Liver (tissue), 9 donors: ENCODE results near the gene TGIF2. TPM values are rescaled to one million over a fixed set of nuclear protein-coding genes. Genes with fewer than 3 reads are reported as not detected.

Source experiments
- DNase-seq: peaks from one replicate; pipeline ENCODE4 v3.0.0-alpha.2; 2017; ENCODE audit warnings: low spot score
- H3K27ac ChIP-seq, 2 donors: one replicate each; pipeline ENCODE4 v1.7.0; 2013; ENCODE audit warnings: inconsistent platforms in 2 of 2, low read length in 2 of 2, control low read depth in 1 of 2, low read depth in 1 of 2, mild to moderate bottlenecking in 1 of 2
- H3K27me3 ChIP-seq, 4 donors: one replicate each; pipeline versions ENCODE4 v1.6.1 to v1.7.0; 2013; ENCODE audit warnings: low read length in 3 of 4, inconsistent platforms in 1 of 4, mild to moderate bottlenecking in 1 of 4, moderate library complexity in 1 of 4; ENCODE audit not compliant: control insufficient read depth in 4 of 4, insufficient read depth in 4 of 4
- H3K36me3 ChIP-seq, 4 donors: one replicate each; pipeline versions ENCODE4 v1.6.1 to v1.7.0; 2013; ENCODE audit warnings: low read length in 3 of 4, mild to moderate bottlenecking in 3 of 4, low read depth in 1 of 4, moderate library complexity in 1 of 4; ENCODE audit not compliant: control insufficient read depth in 4 of 4, insufficient read depth in 3 of 4
- H3K4me1 ChIP-seq, 4 donors: one replicate each; pipeline versions ENCODE4 v1.6.1 to v1.7.0; 2013; ENCODE audit warnings: low read length in 3 of 4, mild to moderate bottlenecking in 3 of 4, moderate library complexity in 1 of 4; ENCODE audit not compliant: control insufficient read depth in 4 of 4, insufficient read depth in 4 of 4
- H3K4me3 ChIP-seq, 3 donors: one replicate each; pipeline versions ENCODE4 v1.6.1 to v1.7.0; 2013; ENCODE audit warnings: low read length in 3 of 3, control low read depth in 1 of 3, low read depth in 1 of 3, mild to moderate bottlenecking in 1 of 3
- H3K9ac ChIP-seq, 2 donors: one replicate each; pipeline ENCODE4 v1.7.0; 2013; ENCODE audit warnings: low read length in 2 of 2, mild to moderate bottlenecking in 2 of 2, moderate library complexity in 2 of 2, control low read depth in 1 of 2, low read depth in 1 of 2
- H3K9me3 ChIP-seq, 4 donors: one replicate each; pipeline versions ENCODE4 v1.6.1 to v1.7.0; 2013; ENCODE audit warnings: low read length in 3 of 4; ENCODE audit not compliant: control insufficient read depth in 4 of 4
- EGR1 ChIP-seq, 2 donors: IDR thresholded peaks; 2 replicates each; pipeline ENCODE4 v1.6.1; 2016 to 2018; ENCODE audit warnings: antibody characterized with exemption in 2 of 2, low read depth in 2 of 2
- FOXA1 ChIP-seq: IDR thresholded peaks from 2 replicates; pipeline ENCODE4 v1.6.1; 2016; ENCODE audit warnings: antibody characterized with exemption
- FOXA2 ChIP-seq: IDR thresholded peaks from 2 replicates; pipeline ENCODE4 v1.6.1; 2016; ENCODE audit warnings: antibody characterized with exemption
- GABPA ChIP-seq, 2 donors: IDR thresholded peaks in 1 of 2; conservative IDR thresholded peaks in 1 of 2; 2 replicates each; pipeline ENCODE4 v1.6.1; 2016; ENCODE audit warnings: antibody characterized with exemption in 2 of 2, mild to moderate bottlenecking in 1 of 2, moderate library complexity in 1 of 2
- HNF4A ChIP-seq, 2 donors: conservative IDR thresholded peaks; 2 replicates each; pipeline ENCODE4 v1.6.1; 2016; ENCODE audit warnings: antibody characterized with exemption in 2 of 2, mild to moderate bottlenecking in 2 of 2
- HNF4G ChIP-seq: IDR thresholded peaks from 2 replicates; pipeline ENCODE4 v1.6.1; 2016; ENCODE audit warnings: antibody characterized with exemption
- JUND ChIP-seq, 2 donors: IDR thresholded peaks; 2 replicates each; pipeline ENCODE4 v1.6.1; 2016; ENCODE audit warnings: antibody characterized with exemption in 2 of 2
- NR2F2 ChIP-seq: IDR thresholded peaks from 2 replicates; pipeline ENCODE4 v1.6.1; 2016; ENCODE audit warnings: antibody characterized with exemption
- RAD21 ChIP-seq, 2 donors: IDR thresholded peaks; 2 replicates each; pipeline ENCODE4 v1.6.1; 2016; ENCODE audit warnings: antibody characterized with exemption in 2 of 2, mild to moderate bottlenecking in 2 of 2
- RXRA ChIP-seq, 2 donors: IDR thresholded peaks; 2 replicates each; pipeline ENCODE4 v1.6.1; 2017 to 2018; ENCODE audit warnings: antibody characterized with exemption in 2 of 2, mild to moderate bottlenecking in 1 of 2
- SP1 ChIP-seq: IDR thresholded peaks from 2 replicates; pipeline ENCODE4 v1.6.1; 2018; ENCODE audit warnings: antibody characterized with exemption, mild to moderate bottlenecking
- TAF1 ChIP-seq: conservative IDR thresholded peaks from 2 replicates; pipeline ENCODE4 v1.6.1; 2016; ENCODE audit warnings: antibody characterized with exemption, mild to moderate bottlenecking
- YY1 ChIP-seq: IDR thresholded peaks from 2 replicates; pipeline ENCODE4 v1.6.1; 2016; ENCODE audit warnings: antibody characterized with exemption, mild to moderate bottlenecking
- WGBS: extraction: QIAGEN DNeasy Blood & Tissue Kit; methylation state at CpG from one replicate; pipeline ENCODE4 v1.1.7; 2013; 5-methylcytosine and 5-hydroxymethylcytosine counted together
- polyA plus RNA-seq, 2 donors: library from polyadenylated mRNA; stranded (reverse) in 1 of 2; unstranded in 1 of 2; fragments of 200-250 nt in 1 of 2; fragments of >200 nt in 1 of 2; fragmentation: Nextera tagmentation in 1 of 2; extraction: Ambion mirVana in 1 of 2; gene quantifications; one replicate each; pipeline versions ENCODE4 v1.2.1 to v1.2.3, GENCODE V29; 2013 to 2015
- total RNA-seq, 2 donors: library from RNA; depleted of rRNA; stranded (reverse); fragments of >200 nt; gene quantifications; one replicate each; pipeline ENCODE4 v1.2.3, GENCODE V29; 2014
- TF ChIP-seq, protein P1 (sequence below): IDR thresholded peaks from 2 replicates; pipeline ENCODE4 v1.6.1; 2016; ENCODE audit warnings: antibody characterized with exemption, mild to moderate bottlenecking
- TF ChIP-seq, protein P2 (sequence below): IDR thresholded peaks from 2 replicates; pipeline ENCODE4 v1.6.1; 2016; ENCODE audit warnings: antibody characterized with exemption
- TF ChIP-seq, protein P3 (sequence below): IDR thresholded peaks from 2 replicates; pipeline ENCODE4 v1.6.1; 2016; ENCODE audit warnings: antibody characterized with exemption
- TF ChIP-seq, protein P4 (sequence below): fragments of 150-350 bp; IDR thresholded peaks from 2 replicates; pipeline ENCODE4 v1.5.1; 2017; ENCODE audit warnings: improper control_type of control experiment, low read depth, low read length; ENCODE audit not compliant: missing input control
- donor health status: healthy.
- donor health status: healthy.
- donor health status: healthy.
- donor health status: healthy.
- donor health status: healthy.

Gene TGIF2
- total and polyA plus RNA-seq, 4 donors = 3.7 to 7.9 (median 4.3) TPM

DNA sequence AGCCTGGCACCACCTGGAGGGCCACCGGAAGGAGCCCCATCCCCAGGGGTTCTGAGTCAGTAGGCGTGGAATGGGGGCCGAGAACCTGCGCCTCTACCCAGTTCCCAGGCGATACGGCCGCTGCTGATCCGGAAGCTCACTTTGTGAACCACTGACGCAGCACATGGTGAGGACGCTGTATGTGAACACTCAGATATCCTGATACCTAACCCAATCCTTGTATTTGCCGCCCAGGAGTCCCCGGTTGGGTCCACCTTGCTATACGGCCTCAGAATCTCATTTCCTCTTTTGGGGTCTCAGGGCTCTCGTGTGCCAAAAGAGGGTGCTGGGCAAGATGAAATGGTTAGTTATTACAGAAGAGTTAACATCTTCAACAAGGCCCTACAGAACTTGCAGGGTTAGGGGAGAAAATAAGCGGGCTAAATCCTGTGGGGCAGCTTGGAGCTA lies 31.6 kb downstream of the TGIF2 start:
- Histone ChIP-seq H3K27me3 (no peaks in the 10 kb centered on the region), H3K9me3 (no peaks in the 10 kb centered on the region), H3K36me3 (peaks cover 5 to 14% (median 9%) of the 10 kb centered on the region in 4 donors), H3K27ac (peak overlapping the region; percentile 67 to 86), H3K4me1 (peaks cover 0 to 24% (median 17%) of the 10 kb centered on the region in 4 donors), H3K9ac (peak overlapping the region; percentile 31 to 61), H3K4me3 (peak overlapping the region; percentile 10 to 20 (median 15))
- TF ChIP-seq GABPA (IDR thresholded peaks at IDR 0.05 in 1 of 2, conservative IDR thresholded peaks at IDR 0.05 in 1 of 2) = no peak
- TF ChIP-seq EGR1 (IDR thresholded peaks at IDR 0.05; ENCODE audit: low read depth in 2 of 2) = no peak
- no peak for TF ChIP-seq JUND (IDR thresholded peaks at IDR 0.05)
- TF ChIP-seq, protein P1, sequence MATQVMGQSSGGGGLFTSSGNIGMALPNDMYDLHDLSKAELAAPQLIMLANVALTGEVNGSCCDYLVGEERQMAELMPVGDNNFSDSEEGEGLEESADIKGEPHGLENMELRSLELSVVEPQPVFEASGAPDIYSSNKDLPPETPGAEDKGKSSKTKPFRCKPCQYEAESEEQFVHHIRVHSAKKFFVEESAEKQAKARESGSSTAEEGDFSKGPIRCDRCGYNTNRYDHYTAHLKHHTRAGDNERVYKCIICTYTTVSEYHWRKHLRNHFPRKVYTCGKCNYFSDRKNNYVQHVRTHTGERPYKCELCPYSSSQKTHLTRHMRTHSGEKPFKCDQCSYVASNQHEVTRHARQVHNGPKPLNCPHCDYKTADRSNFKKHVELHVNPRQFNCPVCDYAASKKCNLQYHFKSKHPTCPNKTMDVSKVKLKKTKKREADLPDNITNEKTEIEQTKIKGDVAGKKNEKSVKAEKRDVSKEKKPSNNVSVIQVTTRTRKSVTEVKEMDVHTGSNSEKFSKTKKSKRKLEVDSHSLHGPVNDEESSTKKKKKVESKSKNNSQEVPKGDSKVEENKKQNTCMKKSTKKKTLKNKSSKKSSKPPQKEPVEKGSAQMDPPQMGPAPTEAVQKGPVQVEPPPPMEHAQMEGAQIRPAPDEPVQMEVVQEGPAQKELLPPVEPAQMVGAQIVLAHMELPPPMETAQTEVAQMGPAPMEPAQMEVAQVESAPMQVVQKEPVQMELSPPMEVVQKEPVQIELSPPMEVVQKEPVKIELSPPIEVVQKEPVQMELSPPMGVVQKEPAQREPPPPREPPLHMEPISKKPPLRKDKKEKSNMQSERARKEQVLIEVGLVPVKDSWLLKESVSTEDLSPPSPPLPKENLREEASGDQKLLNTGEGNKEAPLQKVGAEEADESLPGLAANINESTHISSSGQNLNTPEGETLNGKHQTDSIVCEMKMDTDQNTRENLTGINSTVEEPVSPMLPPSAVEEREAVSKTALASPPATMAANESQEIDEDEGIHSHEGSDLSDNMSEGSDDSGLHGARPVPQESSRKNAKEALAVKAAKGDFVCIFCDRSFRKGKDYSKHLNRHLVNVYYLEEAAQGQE = no peak
- TF ChIP-seq RXRA (IDR thresholded peaks at IDR 0.05) = no peak
- TF ChIP-seq YY1 = no peak
- no peak for TF ChIP-seq HNF4G
- TF ChIP-seq FOXA1 = no peak
- TF ChIP-seq, protein P2, sequence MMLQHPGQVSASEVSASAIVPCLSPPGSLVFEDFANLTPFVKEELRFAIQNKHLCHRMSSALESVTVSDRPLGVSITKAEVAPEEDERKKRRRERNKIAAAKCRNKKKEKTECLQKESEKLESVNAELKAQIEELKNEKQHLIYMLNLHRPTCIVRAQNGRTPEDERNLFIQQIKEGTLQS = no peak
- no peak for TF ChIP-seq HNF4A (conservative IDR thresholded peaks at IDR 0.05)
- TF ChIP-seq TAF1 = no peak
- WGBS = 56% methylated on average over 15 of the region's 15 CpGs
- no peak for DNase-seq

DNA sequence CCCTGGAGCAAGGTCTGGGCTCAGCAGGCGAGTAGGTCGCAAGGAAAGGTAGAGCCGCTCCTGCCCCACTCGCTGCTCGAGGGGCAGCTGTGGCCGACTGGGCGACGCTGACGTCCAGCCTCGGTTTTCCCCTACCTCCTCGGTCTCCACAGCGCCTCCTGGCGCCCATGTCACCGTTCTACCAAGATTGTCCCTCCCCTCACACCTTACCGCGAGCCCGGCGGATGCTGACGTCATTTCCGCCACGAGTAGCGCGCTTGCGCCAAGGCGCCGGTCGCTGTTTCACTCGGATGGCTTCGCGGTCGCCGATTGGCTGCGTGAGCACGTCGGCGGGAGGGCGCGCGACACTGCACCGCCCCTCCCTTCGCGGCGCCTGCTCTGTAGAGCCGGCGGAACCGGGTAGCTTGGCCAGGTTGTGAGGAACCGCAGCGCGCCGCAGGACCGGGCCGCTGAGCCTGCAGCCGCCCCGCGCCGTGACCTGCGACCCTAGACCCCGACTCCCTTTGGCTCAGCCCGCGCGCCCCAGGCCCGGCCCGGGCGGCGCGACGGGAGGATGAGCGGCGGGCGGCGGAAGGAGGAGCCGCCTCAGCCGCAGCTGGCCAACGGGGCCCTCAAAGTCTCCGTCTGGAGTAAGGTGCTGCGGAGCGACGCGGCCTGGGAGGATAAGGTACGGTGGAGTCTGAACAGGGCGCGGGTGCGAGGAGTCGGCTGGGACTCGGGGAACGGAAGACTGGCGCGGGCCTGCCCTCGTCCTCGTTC lies 32.2 kb downstream of the TGIF2 start, which contains the start of gene RAB5IF:
RAB5IF (plus strand) TSS at position 381 of the 759 bp plus-strand sequence; CDS start at position 554, 173 bp downstream.
- WGBS = under 1% methylated on average over 90 of the region's 90 CpGs
- peak; percentile 99 for DNase-seq
- Histone ChIP-seq H3K9me3 (no peaks in the 10 kb centered on the region), H3K9ac (peak within 1 kb of the TSS; percentile 75 to 86), H3K27me3 (no peaks in the 10 kb centered on the region), H3K27ac (peak within 1 kb of the TSS; percentile 87 to 91), H3K4me1 (peaks cover 0 to 24% (median 17%) of the 10 kb centered on the region in 4 donors), H3K36me3 (peaks cover 5 to 18% (median 10%) of the 10 kb centered on the region in 4 donors), H3K4me3 (peak within 1 kb of the TSS; percentile 96 to 100 (median 97))
- TF ChIP-seq, protein P3, sequence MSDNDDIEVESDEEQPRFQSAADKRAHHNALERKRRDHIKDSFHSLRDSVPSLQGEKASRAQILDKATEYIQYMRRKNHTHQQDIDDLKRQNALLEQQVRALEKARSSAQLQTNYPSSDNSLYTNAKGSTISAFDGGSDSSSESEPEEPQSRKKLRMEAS = peak; percentile 68
- peak; percentile 27 for TF ChIP-seq FOXA2
- TF ChIP-seq GABPA (IDR thresholded peaks at IDR 0.05 in 1 of 2, conservative IDR thresholded peaks at IDR 0.05 in 1 of 2) = peak; percentile 84 to 97
- TF ChIP-seq FOXA1 = peak; percentile 50
- TF ChIP-seq, protein P2 = no peak
- TF ChIP-seq NR2F2 = no peak
- TF ChIP-seq, protein P1 = peak; percentile 53
- peak; percentile 83 for TF ChIP-seq SP1
- TF ChIP-seq, protein P4, sequence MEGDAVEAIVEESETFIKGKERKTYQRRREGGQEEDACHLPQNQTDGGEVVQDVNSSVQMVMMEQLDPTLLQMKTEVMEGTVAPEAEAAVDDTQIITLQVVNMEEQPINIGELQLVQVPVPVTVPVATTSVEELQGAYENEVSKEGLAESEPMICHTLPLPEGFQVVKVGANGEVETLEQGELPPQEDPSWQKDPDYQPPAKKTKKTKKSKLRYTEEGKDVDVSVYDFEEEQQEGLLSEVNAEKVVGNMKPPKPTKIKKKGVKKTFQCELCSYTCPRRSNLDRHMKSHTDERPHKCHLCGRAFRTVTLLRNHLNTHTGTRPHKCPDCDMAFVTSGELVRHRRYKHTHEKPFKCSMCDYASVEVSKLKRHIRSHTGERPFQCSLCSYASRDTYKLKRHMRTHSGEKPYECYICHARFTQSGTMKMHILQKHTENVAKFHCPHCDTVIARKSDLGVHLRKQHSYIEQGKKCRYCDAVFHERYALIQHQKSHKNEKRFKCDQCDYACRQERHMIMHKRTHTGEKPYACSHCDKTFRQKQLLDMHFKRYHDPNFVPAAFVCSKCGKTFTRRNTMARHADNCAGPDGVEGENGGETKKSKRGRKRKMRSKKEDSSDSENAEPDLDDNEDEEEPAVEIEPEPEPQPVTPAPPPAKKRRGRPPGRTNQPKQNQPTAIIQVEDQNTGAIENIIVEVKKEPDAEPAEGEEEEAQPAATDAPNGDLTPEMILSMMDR = peak; percentile 95
- peak in 1 of 2 donors; percentile 60 for TF ChIP-seq EGR1 (IDR thresholded peaks at IDR 0.05; ENCODE audit: low read depth in 2 of 2)
- TF ChIP-seq TAF1 = peak; percentile 94
- peak; percentile 10 to 32 for TF ChIP-seq HNF4A (conservative IDR thresholded peaks at IDR 0.05)
- TF ChIP-seq RXRA (IDR thresholded peaks at IDR 0.05) = peak in 1 of 2 donors; percentile 38
- TF ChIP-seq JUND (IDR thresholded peaks at IDR 0.05) = peak in 1 of 2 donors; percentile 71
- peak; percentile 79 to 86 for TF ChIP-seq RAD21 (IDR thresholded peaks at IDR 0.05)
- peak; percentile 90 for TF ChIP-seq YY1
- TF ChIP-seq HNF4G = no peak
